GM21737 (cell line): ENCODE results near the gene PDCD4.
"Not testable (repeated sequence)": the region's sequence is repeated elsewhere in the genome, so short reads cannot be mapped to it uniquely, and the experiment has no call there.

Experiments
- ATAC-seq: cut with Tn5 transposase; IDR thresholded peaks from one replicate; pipeline ENCODE4 v1.9.1; 2021; ENCODE audit warnings: mild to moderate bottlenecking, moderate library complexity; ENCODE audit not compliant: unreplicated experiment

Gene PDCD4

DNA sequence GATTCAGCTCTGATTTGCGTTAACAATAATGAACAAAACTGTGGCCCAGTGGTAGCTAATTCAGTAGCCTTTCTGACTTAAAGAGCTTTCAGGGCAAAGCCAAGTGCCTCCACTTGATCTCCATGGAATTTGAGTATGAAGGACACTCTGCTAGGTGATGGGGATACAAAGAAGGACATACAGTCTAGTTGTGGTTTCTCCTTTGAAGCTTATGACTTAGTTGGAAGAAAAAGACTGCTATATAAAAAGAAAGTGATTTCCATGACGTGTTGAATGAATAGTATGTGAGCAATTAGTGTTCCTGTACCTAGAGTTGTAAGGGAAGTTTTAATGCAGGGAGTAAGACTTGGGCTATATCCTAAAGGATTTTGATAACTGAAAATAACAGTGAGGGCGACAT, 8.3 kb downstream of the PDCD4 start:
- ATAC-seq: no peak

- no peak for ATAC-seq
Measured at GRCh38 chr10:110881247-110881646, 9.5 kb downstream of the PDCD4 start.

GRCh38 chr10:110881905-110882304, 10.2 kb downstream of the PDCD4 start:
- ATAC-seq: no peak

DNA sequence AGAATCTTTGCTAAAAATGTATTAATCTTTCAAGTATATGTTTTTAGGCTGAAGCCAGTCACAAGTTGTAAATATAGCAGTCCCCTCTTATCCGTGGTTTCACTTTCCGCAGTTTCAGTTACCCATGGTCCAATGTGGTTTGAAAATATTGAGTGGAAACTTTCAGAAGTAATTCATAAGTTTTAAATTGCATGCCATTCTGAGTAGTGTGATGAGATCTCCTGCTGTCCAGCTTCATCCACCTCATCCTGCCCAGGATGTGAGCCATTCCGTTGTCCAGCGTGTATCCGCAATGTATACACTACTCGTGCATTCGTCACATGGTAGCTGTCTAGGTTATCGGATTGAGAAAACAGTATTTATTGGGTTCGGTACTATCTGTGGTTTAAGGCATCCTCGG, 12.2 kb downstream of the PDCD4 start:
- no peak for ATAC-seq

- no peak for ATAC-seq
Measured at GRCh38 chr10:110885932-110886674, 14.4 kb downstream of the PDCD4 start.

DNA sequence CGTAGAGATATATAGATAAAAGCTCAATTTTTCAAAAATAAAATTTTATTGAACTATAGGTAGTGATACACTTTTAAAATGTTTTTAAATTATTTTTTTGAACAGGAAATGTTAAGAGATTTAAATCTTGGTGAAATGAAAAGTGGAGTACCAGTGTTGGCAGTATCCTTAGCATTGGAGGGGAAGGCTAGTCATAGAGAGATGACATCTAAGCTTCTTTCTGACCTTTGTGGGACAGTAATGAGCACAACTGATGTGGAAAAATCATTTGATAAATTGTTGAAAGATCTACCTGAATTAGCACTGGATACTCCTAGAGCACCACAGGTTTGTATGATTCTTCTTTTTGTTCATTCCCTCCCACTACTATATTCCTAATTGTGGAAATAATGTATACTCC, 15.8 kb downstream of the PDCD4 start:
- ATAC-seq: no peak

DNA sequence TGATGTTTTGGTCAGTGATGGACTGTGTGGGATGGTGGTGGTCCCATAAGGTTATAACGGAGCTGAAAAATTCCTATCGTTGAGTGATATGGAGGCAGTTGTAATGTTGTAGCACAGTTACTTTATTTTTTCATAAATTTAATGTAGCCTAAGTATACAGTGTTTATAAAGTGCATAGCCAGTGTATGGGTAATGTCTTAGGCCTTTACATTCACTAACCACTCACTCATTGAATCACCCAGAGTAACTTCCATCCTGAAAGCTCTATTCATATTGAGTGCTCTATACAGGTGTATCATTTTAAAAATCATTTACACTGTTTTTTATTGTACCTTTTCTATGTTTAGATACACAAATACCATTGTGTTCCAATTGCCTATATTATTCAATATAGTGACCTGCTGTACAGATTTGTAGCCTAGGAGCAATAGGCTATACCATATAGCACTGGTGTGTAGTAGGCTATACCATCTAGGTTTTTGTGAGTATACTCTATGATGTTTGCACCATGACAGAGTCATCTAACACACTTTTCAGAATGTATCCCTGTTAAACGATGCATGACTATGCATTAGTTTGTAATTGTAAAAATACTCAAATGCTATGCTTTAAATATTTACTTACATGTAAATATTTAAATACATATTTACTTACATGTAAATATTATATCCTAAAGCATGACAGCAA, 21.0 kb downstream of the PDCD4 start:
- no peak for ATAC-seq

- no peak for ATAC-seq
Measured at GRCh38 chr10:110893559-110894179, 21.9 kb downstream of the PDCD4 start.

DNA sequence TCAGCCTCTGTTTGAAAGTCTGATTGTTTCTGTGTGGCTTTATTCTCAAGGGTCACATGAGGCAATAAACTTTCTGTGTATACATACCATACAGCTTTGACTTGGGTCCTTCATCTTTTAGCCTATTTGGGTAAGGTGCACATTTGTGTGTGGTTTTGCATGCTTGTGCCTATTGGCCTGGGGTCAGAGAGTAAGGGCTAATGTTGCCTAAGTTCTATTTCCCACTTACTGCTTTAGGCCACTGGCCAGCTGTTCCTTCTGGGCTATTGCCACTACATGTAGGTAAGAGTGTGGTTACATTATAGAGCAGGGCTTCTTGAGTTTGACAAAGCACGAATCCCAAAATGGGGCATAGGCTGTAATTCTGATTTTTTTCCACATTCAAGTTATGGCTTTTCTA, 25.5 kb downstream of the PDCD4 start:
- ATAC-seq: no peak

DNA sequence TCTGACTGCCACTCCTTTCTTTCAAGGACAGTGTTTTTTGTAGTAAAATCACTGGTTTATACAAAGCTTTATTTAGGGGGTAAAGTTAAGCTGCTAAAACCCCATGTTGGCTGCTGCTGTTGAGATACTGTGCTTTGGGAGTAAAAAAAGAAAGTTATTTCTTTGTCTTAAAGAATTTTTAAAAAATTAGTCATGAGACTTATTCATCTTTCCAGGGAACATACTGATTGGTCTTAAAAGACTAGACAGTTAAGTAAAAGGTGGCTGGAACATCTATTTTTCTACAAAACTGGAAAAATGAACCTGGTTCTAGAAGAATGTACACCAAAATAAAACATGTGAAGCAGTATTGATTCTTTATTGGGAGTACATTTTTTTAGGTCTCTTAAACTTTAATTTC, 26.7 kb downstream of the PDCD4 start:
- no peak for ATAC-seq

DNA sequence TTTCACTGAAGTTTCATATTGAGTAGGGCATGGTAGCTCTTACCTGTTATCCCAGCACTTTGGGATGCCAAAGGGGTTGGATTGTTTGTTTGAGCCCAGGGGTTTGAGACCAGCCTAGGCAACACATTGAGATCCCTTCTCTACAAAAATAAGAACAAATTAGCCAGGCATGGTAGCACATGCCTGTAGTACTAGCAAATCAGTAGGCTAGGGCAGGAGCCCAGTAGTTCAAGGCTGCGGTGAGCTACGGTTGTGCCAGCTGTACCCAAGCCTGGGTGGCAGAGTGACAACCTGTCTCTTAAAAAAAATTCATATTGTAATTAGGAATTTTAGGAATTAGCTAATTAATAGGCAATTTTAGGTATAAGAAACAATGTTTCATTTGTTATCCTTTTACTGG, 29.3 kb downstream of the PDCD4 start:
- no peak for ATAC-seq

GRCh38 chr10:110901954-110902819, 30.5 kb downstream of the PDCD4 start:
- ATAC-seq: no peak

GRCh38 chr10:110903280-110904278, 31.9 kb downstream of the PDCD4 start:
- ATAC-seq: no peak

- no peak for ATAC-seq
Measured at GRCh38 chr10:110910138-110910537, 38.4 kb downstream of the PDCD4 start.

- no peak for ATAC-seq
Measured at GRCh38 chr10:110912374-110912773, 40.6 kb downstream of the PDCD4 start.

- ATAC-seq: no peak
Measured at GRCh38 chr10:110914431-110914830, 42.7 kb downstream of the PDCD4 start.

DNA sequence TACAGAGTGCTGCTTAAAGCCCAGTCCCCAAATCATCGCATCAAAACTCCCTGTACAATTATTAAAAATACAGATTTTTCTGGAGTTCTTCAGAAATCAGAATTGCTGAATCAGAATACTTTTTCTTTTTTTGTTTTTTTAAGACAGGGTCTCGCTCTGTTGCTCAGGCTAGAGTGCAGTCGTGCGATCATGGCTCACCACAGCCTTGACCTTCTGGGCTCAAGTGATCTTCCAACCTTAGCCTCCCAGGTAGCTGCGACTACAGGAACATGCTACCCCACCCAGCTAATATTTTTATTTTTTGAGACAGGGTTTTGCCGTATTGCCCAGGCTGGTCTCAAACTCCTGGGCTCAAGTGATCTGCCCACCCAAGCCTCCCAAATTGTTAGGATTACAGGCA, 43.3 kb downstream of the PDCD4 start:
- no peak for ATAC-seq

DNA sequence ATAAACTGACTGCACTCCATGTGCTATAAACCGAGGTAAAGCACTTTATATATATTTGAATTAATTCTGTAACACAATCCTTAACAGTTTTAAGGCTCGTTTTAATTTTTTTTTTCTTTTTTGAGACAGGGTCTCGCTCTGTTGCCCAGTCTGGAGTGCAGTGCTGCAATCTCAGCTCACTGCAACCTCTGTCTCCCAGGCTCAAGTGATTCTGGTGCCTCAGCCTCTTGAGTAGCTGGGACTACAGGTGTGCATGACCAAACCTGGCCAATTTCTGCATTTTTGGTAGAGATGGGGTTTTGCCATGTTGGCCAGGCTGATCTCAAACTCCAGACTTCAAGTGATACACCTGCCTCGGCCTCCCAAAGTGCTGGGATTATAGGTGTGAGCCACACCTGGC, 43.9 kb downstream of the PDCD4 start:
- not testable (repeated sequence) for ATAC-seq

DNA sequence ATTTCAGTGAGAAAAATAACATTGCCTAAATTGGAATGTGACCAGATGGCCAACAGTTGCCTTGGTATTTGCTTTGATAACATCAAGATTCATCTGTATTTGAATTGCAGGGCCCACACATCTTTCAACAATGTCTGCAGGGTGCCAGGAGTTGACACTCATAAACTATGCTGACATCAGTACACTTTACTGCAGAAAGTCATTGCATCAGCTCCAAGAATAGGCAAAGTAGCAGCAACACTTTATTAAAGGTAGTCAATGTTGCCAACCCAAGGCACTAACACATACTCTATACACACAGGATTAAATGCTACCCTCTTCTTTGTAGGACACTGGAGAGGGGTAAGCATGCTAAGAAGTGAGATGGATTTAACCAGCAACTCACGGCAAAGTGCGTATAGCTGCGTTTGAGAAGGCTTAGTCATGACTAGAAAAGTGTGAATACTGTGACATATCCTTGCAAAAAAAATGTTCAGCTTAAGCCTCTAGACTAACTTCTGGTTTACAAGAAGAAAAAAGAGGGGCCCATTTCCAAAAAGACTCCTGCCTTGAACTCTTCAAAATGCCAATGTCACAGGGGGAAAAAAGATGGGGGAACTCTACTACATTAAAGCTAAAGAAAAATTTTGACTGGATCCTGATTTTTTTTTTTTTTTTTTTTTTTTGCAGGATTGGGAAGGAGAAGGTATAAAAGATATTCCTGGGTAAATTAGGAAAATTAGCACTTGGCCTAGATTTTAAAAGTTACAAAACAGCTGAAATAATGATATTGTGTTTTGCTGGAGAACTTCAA, 45.0 kb downstream of the PDCD4 start:
- ATAC-seq: no peak
